Fibroblast of lung (primary cell): ENCODE data around the gene RARRES2.

ENCODE experiments used
- EZH2 ChIP-seq: IDR thresholded peaks from 2 replicates; pipeline ENCODE4 v1.5.1; 2012; ENCODE audit warnings: low read length, control low read depth, mild to moderate bottlenecking; ENCODE audit errors: missing control alignments
- TF ChIP-seq, protein P1 (sequence below), 2 donors: IDR thresholded peaks in 1 of 2; conservative IDR thresholded peaks in 1 of 2; 1 replicate in 1 of 2; 2 replicates in 1 of 2; pipeline ENCODE4 v1.5.1; 2011 to 2012; ENCODE audit warnings: low read length in 2 of 2, control low read depth in 1 of 2, inconsistent platforms in 1 of 2, low read depth in 1 of 2, mild to moderate bottlenecking in 1 of 2

- TF ChIP-seq, protein P1, sequence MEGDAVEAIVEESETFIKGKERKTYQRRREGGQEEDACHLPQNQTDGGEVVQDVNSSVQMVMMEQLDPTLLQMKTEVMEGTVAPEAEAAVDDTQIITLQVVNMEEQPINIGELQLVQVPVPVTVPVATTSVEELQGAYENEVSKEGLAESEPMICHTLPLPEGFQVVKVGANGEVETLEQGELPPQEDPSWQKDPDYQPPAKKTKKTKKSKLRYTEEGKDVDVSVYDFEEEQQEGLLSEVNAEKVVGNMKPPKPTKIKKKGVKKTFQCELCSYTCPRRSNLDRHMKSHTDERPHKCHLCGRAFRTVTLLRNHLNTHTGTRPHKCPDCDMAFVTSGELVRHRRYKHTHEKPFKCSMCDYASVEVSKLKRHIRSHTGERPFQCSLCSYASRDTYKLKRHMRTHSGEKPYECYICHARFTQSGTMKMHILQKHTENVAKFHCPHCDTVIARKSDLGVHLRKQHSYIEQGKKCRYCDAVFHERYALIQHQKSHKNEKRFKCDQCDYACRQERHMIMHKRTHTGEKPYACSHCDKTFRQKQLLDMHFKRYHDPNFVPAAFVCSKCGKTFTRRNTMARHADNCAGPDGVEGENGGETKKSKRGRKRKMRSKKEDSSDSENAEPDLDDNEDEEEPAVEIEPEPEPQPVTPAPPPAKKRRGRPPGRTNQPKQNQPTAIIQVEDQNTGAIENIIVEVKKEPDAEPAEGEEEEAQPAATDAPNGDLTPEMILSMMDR (conservative IDR thresholded peaks at IDR 0.05 in 1 of 2, IDR thresholded peaks at IDR 0.05 in 1 of 2; ENCODE audit: low read depth in 1 of 2, low read length in 2 of 2), result no peak
- TF ChIP-seq EZH2, result no peak
Observed at GRCh38 chr7:150389532-150389816, 48.0 kb upstream of the RARRES2 start.
